GM12872 (cell line): ENCODE measurements around the gene CST11.

Experiments
- TF ChIP-seq, protein P1 (sequence below): IDR thresholded peaks from 3 replicates; pipeline ENCODE4 v1.5.1; 2011; ENCODE audit warnings: low read depth, mild to moderate bottlenecking, low read length, moderate library complexity; ENCODE audit not compliant: insufficient read depth

CST11 gene

DNA sequence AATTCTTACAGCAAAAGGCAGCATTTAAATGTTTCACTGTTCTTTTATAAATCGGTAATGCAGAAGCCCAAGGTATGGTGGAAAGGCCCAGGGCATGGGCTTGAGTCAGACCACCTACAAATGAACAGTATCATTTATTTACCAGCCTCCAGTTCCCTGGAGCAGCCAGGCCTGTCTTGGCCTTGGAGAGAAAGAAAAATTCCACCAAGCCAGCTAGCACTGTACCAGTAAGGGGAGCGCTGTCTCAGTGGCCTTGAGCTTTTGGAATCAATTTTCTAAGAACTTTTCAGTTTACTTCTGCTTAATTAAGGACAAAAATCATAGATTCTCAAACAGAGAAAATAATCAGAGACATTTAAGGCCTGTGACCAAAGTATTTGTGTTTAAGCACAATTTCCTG lies 43.7 kb downstream of the CST11 start:
- TF ChIP-seq, protein P1, sequence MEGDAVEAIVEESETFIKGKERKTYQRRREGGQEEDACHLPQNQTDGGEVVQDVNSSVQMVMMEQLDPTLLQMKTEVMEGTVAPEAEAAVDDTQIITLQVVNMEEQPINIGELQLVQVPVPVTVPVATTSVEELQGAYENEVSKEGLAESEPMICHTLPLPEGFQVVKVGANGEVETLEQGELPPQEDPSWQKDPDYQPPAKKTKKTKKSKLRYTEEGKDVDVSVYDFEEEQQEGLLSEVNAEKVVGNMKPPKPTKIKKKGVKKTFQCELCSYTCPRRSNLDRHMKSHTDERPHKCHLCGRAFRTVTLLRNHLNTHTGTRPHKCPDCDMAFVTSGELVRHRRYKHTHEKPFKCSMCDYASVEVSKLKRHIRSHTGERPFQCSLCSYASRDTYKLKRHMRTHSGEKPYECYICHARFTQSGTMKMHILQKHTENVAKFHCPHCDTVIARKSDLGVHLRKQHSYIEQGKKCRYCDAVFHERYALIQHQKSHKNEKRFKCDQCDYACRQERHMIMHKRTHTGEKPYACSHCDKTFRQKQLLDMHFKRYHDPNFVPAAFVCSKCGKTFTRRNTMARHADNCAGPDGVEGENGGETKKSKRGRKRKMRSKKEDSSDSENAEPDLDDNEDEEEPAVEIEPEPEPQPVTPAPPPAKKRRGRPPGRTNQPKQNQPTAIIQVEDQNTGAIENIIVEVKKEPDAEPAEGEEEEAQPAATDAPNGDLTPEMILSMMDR, result no peak

DNA sequence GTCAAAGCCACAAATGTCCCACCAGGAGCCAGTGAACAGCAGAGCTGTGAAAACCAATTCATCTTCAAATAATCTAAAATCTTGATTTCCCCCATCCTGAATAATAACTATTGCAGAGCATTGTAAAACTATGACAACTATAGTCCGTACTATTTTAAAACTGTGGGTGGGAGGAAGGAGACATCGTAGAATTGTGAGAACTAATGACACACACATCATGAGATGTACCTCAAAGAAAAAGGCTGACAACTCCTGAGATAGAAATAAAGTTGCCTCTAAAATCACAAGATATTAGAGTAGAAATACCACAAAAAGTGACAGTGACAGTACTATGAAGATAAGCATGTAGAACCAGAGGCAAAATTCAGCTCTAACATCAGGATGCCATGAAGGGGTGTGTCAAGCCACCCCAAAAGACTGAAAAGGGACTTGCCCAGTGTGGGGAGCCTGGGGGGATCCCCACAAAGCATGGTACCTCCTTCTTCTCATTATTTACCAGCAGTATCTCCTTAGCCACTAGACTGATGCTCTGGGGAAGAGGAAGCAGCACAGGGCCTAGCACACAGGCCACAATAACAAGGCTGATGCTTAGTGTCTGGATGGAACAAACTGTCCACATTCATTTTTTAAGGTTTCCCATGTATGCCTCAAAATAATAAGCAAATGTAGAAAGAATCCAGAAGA lies 44.8 kb downstream of the CST11 start:
- TF ChIP-seq, protein P1, result no peak

DNA sequence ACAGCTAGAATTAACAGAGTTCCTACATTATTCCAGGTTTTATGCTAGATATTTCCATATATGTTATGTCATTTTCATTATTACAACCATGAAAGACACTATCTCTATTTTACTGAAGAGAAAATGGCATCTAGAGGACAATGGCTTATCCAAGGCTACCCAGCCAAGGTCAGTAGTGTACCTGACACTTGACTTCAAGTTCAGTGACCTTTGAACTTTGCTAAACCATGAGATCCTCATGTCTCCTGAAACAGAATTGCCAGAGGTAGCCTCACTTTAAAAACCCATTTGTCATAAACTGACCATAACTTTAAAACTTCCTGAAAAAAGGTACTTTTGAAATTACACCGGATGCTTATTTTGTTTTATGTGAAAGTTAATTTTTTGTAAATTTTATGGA lies 45.8 kb downstream of the CST11 start:
- TF ChIP-seq, protein P1, result no peak

DNA sequence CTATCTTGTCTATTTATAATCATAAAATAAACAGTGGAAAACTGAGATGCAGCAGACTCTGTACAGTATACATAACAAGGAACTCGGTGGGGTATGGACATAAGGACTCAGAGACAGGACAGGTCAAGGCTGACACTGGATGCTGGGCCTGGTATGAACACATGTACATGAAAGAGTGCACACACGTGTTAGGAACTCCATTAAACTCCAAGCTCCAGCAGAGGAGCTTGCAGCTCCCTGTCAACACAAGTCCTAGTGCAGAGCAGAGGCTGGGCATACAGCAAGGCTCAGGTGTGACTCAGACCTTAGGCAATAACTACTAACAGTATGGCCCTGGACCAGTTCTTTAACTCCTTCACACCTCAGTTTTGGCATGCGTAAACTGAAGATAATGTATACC lies 48.5 kb downstream of the CST11 start:
- TF ChIP-seq, protein P1, result no peak

DNA sequence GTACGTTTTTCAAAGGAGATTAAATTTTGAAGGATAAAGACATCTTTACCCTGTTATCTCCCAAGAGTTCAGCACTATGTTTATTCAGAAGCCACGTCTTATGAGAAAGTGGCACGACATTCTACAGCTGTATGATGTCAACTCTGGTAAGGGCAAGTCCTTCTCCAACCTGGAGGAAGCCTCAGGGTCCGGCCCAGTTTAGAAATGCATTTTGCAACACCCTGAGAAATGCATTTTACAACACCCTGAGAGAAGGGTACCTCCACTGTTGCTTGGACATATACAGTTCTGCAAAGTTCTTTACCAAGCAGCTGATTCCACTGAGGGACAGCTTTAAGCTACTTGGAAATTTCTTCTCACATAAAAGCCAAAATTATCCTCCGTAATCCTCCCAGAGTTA lies 48.9 kb downstream of the CST11 start:
- TF ChIP-seq, protein P1, result no peak

DNA sequence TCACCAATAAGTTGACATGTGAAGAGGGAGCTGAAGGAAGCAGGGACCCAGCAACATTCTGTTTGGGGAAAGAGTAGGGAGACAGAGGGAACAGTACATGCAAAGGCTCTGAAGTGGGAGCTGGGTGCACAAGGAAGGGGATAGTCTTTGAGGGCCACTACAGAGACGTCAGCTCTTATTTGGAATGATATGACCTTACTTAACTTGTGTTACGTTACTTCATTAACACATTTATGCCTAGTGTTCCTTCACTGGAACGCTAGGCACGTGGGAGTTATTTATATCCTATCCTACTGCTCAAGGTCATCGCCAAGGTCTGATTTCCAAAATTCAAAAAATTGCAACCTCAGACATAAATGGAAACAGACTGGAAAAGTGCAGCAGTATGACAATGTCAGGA lies 51.6 kb downstream of the CST11 start:
- TF ChIP-seq, protein P1, result no peak
